WTC11 (cell line): ENCODE data around the gene FRMD4B. TPM values are rescaled to one million over a fixed set of nuclear protein-coding genes. Genes with fewer than 3 reads are reported as not detected.

ENCODE experiments used
- ATAC-seq: fragments of 200-7000 bp; cut with Tn5 transposase; 2 replicates; pipeline ENCODE4 v1.10.0; 2021; ENCODE audit warnings: mild to moderate bottlenecking, moderate library complexity
- CTCF ChIA-PET: fragments of 300-600 bp; sonication (Branson Sonifier 250); formaldehyde crosslinking; loops from one replicate; lab custom pipeline; 2021; ENCODE audit warnings: antibody characterized with exemption; lab: Charles Lee
- POLR2A ChIA-PET: fragments of 350-600 bp; sonication (Branson Sonifier 250); formaldehyde crosslinking; loops from one replicate; lab custom pipeline; 2021; ENCODE audit warnings: antibody characterized with exemption; lab: Charles Lee
- DNase-seq: peaks from one replicate; pipeline ENCODE4 v3.0.0; 2021; ENCODE audit warnings: low spot score
- H3K27ac Mint-ChIP-seq: 2 replicates; pipeline ENCODE4 v1.8.0; 2021; ENCODE audit warnings: mixed read lengths
- H3K27me3 Mint-ChIP-seq: 2 replicates; pipeline ENCODE4 v1.8.0; 2021; ENCODE audit warnings: low read depth, mild to moderate bottlenecking, moderate library complexity, mixed read lengths
- H3K36me3 Mint-ChIP-seq: 2 replicates; pipeline ENCODE4 v1.8.0; 2021; ENCODE audit warnings: mixed read lengths
- H3K4me1 Mint-ChIP-seq: 2 replicates; pipeline ENCODE4 v1.8.0; 2022; ENCODE audit warnings: mixed read lengths
- H3K4me3 Mint-ChIP-seq: 2 replicates; pipeline ENCODE4 v1.8.0; 2021; ENCODE audit warnings: mild to moderate bottlenecking, moderate library complexity, mixed read lengths
- H3K9me3 Mint-ChIP-seq: 2 replicates; pipeline ENCODE4 v1.8.0; 2021; ENCODE audit warnings: mixed read lengths
- CREM ChIP-seq: sonication (generic); formaldehyde crosslinking; IDR thresholded peaks from 2 replicates; pipeline ENCODE4 v1.8.1; 2022; ENCODE audit warnings: mild to moderate bottlenecking, missing genetic modification reagents, moderate library complexity
- FOXJ3 ChIP-seq: sonication (generic); formaldehyde crosslinking; IDR thresholded peaks from 2 replicates; pipeline ENCODE4 v1.9.0; 2021; ENCODE audit warnings: missing genetic modification reagents, mild to moderate bottlenecking, borderline replicate concordance
- JUN ChIP-seq: sonication (generic); formaldehyde crosslinking; IDR thresholded peaks from 2 replicates; pipeline ENCODE4 v1.8.0; 2023; ENCODE audit warnings: mild to moderate bottlenecking, missing genetic modification reagents
- NFATC4 ChIP-seq: fragments of 250-450 bp; sonication (Bioruptor Pico); IDR thresholded peaks from 2 replicates; pipeline ENCODE4 v1.9.0; 2021; ENCODE audit warnings: mild to moderate bottlenecking
- SMAD3 ChIP-seq: sonication (generic); formaldehyde crosslinking; IDR thresholded peaks from 2 replicates; pipeline ENCODE4 v1.8.0; 2022; ENCODE audit warnings: missing genetic modification reagents, mild to moderate bottlenecking, borderline replicate concordance
- ZNF138 ChIP-seq: sonication (generic); formaldehyde crosslinking; conservative IDR thresholded peaks from 2 replicates; pipeline ENCODE4 v1.8.1; 2022; ENCODE audit warnings: mild to moderate bottlenecking, moderate library complexity, missing genetic modification reagents
- ZNF232 ChIP-seq: sonication (generic); formaldehyde crosslinking; IDR thresholded peaks from 2 replicates; pipeline ENCODE4 v1.8.0; 2022; ENCODE audit warnings: mild to moderate bottlenecking, missing genetic modification reagents
- ZNF317 ChIP-seq: sonication (generic); formaldehyde crosslinking; IDR thresholded peaks from 2 replicates; pipeline ENCODE4 v1.8.1; 2023; ENCODE audit warnings: low read depth, mild to moderate bottlenecking, moderate library complexity, missing genetic modification reagents, borderline replicate concordance
- total RNA-seq: library from RNA; stranded (reverse); gene quantifications from 3 replicates; pipeline ENCODE4 v1.2.3, GENCODE V29; 2021
- TF ChIP-seq, protein P1 (sequence below): sonication (generic); formaldehyde crosslinking; IDR thresholded peaks from 2 replicates; pipeline ENCODE4 v1.8.0; 2022; ENCODE audit warnings: mild to moderate bottlenecking, missing genetic modification reagents
- TF ChIP-seq, protein P2 (sequence below): fragments of 250-450 bp; sonication (Bioruptor Pico); IDR thresholded peaks from 2 replicates; pipeline ENCODE4 v1.9.0; 2021; ENCODE audit warnings: moderate library complexity, mild to moderate bottlenecking, inconsistent platforms, borderline replicate concordance
- TF ChIP-seq, protein P3 (sequence below): sonication (generic); formaldehyde crosslinking; IDR thresholded peaks from 2 replicates; pipeline ENCODE4 v1.8.0; 2023; ENCODE audit warnings: missing genetic modification reagents
- TF ChIP-seq, protein P4 (sequence below): sonication (generic); formaldehyde crosslinking; IDR thresholded peaks from 2 replicates; pipeline ENCODE4 v1.8.1; 2022; ENCODE audit warnings: mild to moderate bottlenecking, missing genetic modification reagents, moderate library complexity, borderline replicate concordance
- TF ChIP-seq, protein P5 (sequence below): sonication (generic); formaldehyde crosslinking; IDR thresholded peaks from 2 replicates; pipeline ENCODE4 v1.8.1; 2023; ENCODE audit warnings: mild to moderate bottlenecking, missing genetic modification reagents, borderline replicate concordance
- TF ChIP-seq, protein P6 (sequence below): fragments of 250-450 bp; sonication (Bioruptor Pico); IDR thresholded peaks from 2 replicates; pipeline ENCODE4 v1.9.0; 2021; ENCODE audit warnings: mild to moderate bottlenecking
- TF ChIP-seq, protein P7 (sequence below): sonication (generic); formaldehyde crosslinking; IDR thresholded peaks from 2 replicates; pipeline ENCODE4 v1.8.0; 2022; ENCODE audit warnings: mild to moderate bottlenecking, missing genetic modification reagents
- TF ChIP-seq, protein P8 (sequence below): fragments of 200-600 bp; IDR thresholded peaks from 2 replicates; pipeline ENCODE4 v1.8.0; 2022; ENCODE audit warnings: antibody characterized with exemption
- TF ChIP-seq, protein P9 (sequence below): sonication (generic); formaldehyde crosslinking; conservative IDR thresholded peaks from 2 replicates; pipeline ENCODE4 v1.8.1; 2022; ENCODE audit warnings: mild to moderate bottlenecking, missing genetic modification reagents
- TF ChIP-seq, protein P10 (sequence below): sonication (generic); formaldehyde crosslinking; conservative IDR thresholded peaks from 2 replicates; pipeline ENCODE4 v1.8.1; 2023; ENCODE audit warnings: mild to moderate bottlenecking, low read depth, missing genetic modification reagents, moderate library complexity

The FRMD4B gene
- total RNA-seq, 1 experiment from 2014 or later = 6.7 TPM

DNA sequence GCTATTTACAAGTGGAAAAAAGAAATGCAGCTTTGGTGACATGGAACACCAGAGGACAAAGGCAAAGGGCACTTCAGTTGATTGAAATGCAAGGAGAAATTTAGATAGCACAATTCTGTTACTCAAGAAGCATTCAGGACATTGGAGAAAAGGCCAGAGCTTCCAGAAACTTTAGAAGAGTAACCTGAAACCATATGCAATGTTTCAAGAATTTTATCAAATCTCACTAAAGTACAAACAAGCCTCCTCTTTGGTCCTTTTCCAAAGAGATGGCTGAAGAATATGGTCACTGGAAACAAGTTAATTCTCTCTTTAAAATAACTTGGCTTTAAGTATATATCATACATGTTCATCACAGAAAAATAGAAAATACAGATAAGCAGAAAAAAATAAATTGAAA lies 248.9 kb downstream of the FRMD4B start (continued):
- TF ChIP-seq CREM (CRISPR knock-in tag) = no peak

DNA sequence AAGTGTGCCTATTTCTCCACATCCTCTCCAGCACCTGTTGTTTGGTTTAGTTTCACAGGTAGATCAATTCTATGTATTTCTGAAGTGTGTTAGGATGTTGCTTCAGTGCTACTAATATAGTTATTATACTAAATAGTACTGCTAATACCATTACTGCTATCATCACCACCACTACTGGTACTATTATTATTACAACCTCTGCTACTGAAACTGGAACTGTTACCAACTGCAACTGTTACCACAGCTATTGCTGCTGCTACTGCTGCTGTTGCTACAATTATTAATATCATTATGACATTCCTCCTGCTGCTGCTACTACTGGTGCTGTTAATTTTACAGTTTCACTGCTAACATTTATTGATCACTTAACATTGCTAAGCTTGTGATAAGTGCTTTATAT lies 255.2 kb downstream of the FRMD4B start:
- Mint-ChIP-seq H3K4me1 (peaks cover 4% of the 10 kb centered on the region; the same call in 1 of the 2 replicates), H3K27ac (no peak overlapping the region), H3K4me3 (no peak overlapping the region), H3K9me3 (0 out of 2 replicates have a peak, but pooled peaks cover 5% of the 10 kb centered on the region), H3K27me3 (no peaks in the 10 kb centered on the region), H3K36me3 (no peaks in the 10 kb centered on the region)
- TF ChIP-seq, protein P1, sequence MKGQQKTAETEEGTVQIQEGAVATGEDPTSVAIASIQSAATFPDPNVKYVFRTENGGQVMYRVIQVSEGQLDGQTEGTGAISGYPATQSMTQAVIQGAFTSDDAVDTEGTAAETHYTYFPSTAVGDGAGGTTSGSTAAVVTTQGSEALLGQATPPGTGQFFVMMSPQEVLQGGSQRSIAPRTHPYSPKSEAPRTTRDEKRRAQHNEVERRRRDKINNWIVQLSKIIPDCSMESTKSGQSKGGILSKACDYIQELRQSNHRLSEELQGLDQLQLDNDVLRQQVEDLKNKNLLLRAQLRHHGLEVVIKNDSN (CRISPR knock-in tag) = no peak
- TF ChIP-seq SMAD3 (CRISPR knock-in tag) = no peak
- TF ChIP-seq, protein P2, sequence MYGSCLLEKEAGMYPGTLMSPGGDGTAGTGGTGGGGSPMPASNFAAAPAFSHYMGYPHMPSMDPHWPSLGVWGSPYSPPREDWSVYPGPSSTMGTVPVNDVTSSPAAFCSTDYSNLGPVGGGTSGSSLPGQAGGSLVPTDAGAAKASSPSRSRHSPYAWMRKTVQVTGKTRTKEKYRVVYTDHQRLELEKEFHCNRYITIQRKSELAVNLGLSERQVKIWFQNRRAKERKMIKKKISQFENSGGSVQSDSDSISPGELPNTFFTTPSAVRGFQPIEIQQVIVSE (CRISPR knock-in tag) = no peak
- TF ChIP-seq, protein P3, sequence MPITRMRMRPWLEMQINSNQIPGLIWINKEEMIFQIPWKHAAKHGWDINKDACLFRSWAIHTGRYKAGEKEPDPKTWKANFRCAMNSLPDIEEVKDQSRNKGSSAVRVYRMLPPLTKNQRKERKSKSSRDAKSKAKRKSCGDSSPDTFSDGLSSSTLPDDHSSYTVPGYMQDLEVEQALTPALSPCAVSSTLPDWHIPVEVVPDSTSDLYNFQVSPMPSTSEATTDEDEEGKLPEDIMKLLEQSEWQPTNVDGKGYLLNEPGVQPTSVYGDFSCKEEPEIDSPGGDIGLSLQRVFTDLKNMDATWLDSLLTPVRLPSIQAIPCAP (CRISPR knock-in tag) = no peak
- TF ChIP-seq ZNF138 (CRISPR knock-in tag) = no peak
- TF ChIP-seq, protein P4, sequence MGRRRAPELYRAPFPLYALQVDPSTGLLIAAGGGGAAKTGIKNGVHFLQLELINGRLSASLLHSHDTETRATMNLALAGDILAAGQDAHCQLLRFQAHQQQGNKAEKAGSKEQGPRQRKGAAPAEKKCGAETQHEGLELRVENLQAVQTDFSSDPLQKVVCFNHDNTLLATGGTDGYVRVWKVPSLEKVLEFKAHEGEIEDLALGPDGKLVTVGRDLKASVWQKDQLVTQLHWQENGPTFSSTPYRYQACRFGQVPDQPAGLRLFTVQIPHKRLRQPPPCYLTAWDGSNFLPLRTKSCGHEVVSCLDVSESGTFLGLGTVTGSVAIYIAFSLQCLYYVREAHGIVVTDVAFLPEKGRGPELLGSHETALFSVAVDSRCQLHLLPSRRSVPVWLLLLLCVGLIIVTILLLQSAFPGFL (CRISPR knock-in tag) = no peak
- TF ChIP-seq, protein P5, sequence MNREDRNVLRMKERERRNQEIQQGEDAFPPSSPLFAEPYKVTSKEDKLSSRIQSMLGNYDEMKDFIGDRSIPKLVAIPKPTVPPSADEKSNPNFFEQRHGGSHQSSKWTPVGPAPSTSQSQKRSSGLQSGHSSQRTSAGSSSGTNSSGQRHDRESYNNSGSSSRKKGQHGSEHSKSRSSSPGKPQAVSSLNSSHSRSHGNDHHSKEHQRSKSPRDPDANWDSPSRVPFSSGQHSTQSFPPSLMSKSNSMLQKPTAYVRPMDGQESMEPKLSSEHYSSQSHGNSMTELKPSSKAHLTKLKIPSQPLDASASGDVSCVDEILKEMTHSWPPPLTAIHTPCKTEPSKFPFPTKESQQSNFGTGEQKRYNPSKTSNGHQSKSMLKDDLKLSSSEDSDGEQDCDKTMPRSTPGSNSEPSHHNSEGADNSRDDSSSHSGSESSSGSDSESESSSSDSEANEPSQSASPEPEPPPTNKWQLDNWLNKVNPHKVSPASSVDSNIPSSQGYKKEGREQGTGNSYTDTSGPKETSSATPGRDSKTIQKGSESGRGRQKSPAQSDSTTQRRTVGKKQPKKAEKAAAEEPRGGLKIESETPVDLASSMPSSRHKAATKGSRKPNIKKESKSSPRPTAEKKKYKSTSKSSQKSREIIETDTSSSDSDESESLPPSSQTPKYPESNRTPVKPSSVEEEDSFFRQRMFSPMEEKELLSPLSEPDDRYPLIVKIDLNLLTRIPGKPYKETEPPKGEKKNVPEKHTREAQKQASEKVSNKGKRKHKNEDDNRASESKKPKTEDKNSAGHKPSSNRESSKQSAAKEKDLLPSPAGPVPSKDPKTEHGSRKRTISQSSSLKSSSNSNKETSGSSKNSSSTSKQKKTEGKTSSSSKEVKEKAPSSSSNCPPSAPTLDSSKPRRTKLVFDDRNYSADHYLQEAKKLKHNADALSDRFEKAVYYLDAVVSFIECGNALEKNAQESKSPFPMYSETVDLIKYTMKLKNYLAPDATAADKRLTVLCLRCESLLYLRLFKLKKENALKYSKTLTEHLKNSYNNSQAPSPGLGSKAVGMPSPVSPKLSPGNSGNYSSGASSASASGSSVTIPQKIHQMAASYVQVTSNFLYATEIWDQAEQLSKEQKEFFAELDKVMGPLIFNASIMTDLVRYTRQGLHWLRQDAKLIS (CRISPR knock-in tag) = no peak
- TF ChIP-seq, protein P6, sequence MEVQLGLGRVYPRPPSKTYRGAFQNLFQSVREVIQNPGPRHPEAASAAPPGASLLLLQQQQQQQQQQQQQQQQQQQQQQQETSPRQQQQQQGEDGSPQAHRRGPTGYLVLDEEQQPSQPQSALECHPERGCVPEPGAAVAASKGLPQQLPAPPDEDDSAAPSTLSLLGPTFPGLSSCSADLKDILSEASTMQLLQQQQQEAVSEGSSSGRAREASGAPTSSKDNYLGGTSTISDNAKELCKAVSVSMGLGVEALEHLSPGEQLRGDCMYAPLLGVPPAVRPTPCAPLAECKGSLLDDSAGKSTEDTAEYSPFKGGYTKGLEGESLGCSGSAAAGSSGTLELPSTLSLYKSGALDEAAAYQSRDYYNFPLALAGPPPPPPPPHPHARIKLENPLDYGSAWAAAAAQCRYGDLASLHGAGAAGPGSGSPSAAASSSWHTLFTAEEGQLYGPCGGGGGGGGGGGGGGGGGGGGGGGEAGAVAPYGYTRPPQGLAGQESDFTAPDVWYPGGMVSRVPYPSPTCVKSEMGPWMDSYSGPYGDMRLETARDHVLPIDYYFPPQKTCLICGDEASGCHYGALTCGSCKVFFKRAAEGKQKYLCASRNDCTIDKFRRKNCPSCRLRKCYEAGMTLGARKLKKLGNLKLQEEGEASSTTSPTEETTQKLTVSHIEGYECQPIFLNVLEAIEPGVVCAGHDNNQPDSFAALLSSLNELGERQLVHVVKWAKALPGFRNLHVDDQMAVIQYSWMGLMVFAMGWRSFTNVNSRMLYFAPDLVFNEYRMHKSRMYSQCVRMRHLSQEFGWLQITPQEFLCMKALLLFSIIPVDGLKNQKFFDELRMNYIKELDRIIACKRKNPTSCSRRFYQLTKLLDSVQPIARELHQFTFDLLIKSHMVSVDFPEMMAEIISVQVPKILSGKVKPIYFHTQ (CRISPR knock-in tag) = no peak
- TF ChIP-seq, protein P7, sequence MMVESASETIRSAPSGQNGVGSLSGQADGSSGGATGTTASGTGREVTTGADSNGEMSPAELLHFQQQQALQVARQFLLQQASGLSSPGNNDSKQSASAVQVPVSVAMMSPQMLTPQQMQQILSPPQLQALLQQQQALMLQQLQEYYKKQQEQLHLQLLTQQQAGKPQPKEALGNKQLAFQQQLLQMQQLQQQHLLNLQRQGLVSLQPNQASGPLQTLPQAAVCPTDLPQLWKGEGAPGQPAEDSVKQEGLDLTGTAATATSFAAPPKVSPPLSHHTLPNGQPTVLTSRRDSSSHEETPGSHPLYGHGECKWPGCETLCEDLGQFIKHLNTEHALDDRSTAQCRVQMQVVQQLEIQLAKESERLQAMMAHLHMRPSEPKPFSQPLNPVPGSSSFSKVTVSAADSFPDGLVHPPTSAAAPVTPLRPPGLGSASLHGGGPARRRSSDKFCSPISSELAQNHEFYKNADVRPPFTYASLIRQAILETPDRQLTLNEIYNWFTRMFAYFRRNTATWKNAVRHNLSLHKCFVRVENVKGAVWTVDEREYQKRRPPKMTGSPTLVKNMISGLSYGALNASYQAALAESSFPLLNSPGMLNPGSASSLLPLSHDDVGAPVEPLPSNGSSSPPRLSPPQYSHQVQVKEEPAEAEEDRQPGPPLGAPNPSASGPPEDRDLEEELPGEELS (CRISPR knock-in tag) = no peak
- TF ChIP-seq ZNF317 (CRISPR knock-in tag) = no peak
- no peak for TF ChIP-seq ZNF232 (CRISPR knock-in tag)
- TF ChIP-seq JUN = no peak
- TF ChIP-seq, protein P8, sequence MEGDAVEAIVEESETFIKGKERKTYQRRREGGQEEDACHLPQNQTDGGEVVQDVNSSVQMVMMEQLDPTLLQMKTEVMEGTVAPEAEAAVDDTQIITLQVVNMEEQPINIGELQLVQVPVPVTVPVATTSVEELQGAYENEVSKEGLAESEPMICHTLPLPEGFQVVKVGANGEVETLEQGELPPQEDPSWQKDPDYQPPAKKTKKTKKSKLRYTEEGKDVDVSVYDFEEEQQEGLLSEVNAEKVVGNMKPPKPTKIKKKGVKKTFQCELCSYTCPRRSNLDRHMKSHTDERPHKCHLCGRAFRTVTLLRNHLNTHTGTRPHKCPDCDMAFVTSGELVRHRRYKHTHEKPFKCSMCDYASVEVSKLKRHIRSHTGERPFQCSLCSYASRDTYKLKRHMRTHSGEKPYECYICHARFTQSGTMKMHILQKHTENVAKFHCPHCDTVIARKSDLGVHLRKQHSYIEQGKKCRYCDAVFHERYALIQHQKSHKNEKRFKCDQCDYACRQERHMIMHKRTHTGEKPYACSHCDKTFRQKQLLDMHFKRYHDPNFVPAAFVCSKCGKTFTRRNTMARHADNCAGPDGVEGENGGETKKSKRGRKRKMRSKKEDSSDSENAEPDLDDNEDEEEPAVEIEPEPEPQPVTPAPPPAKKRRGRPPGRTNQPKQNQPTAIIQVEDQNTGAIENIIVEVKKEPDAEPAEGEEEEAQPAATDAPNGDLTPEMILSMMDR = no peak
- TF ChIP-seq, protein P9, sequence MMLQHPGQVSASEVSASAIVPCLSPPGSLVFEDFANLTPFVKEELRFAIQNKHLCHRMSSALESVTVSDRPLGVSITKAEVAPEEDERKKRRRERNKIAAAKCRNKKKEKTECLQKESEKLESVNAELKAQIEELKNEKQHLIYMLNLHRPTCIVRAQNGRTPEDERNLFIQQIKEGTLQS (CRISPR knock-in tag) = no peak
- TF ChIP-seq FOXJ3 = no peak
- no peak for TF ChIP-seq NFATC4 (CRISPR knock-in tag)
- TF ChIP-seq, protein P10, sequence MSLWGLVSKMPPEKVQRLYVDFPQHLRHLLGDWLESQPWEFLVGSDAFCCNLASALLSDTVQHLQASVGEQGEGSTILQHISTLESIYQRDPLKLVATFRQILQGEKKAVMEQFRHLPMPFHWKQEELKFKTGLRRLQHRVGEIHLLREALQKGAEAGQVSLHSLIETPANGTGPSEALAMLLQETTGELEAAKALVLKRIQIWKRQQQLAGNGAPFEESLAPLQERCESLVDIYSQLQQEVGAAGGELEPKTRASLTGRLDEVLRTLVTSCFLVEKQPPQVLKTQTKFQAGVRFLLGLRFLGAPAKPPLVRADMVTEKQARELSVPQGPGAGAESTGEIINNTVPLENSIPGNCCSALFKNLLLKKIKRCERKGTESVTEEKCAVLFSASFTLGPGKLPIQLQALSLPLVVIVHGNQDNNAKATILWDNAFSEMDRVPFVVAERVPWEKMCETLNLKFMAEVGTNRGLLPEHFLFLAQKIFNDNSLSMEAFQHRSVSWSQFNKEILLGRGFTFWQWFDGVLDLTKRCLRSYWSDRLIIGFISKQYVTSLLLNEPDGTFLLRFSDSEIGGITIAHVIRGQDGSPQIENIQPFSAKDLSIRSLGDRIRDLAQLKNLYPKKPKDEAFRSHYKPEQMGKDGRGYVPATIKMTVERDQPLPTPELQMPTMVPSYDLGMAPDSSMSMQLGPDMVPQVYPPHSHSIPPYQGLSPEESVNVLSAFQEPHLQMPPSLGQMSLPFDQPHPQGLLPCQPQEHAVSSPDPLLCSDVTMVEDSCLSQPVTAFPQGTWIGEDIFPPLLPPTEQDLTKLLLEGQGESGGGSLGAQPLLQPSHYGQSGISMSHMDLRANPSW (CRISPR knock-in tag) = no peak
- ChIA-PET CTCF (interaction anchor here (1.3 kb wide), 1 partner anchor 10 kb away, joined by 4 read pairs; no protein-coding TSS in a partner anchor), POLR2A (no interaction called here)
- DNase-seq (no peak), ATAC-seq (no peak)
